Caco-2 (cell line): ENCODE data around the gene PITPNB. TPM values are rescaled to one million over a fixed set of nuclear protein-coding genes. Genes with fewer than 3 reads are reported as not detected.

ENCODE experiments used
- BruUV-seq: library from RNA; stranded (reverse); fragments of 400-500 nt; replicated peaks from 2 replicates; lab custom pipeline; 2021; lab: Mats Ljungman, UMichigan
- CTCF ChIA-PET: fragments of 300-600 bp; sonication (Branson Sonifier 250); formaldehyde crosslinking; loops from one replicate; lab custom pipeline; 2022; ENCODE audit warnings: antibody characterized with exemption; lab: Charles Lee
- POLR2A ChIA-PET: fragments of 300-600 bp; sonication (Branson Sonifier 250); formaldehyde crosslinking; loops from one replicate; lab custom pipeline; 2022; ENCODE audit warnings: antibody characterized with exemption; lab: Charles Lee
- DNase-seq, 2 experiments: peaks; one replicate each; pipeline versions ENCODE4 v3.0.0 to v3.0.0-alpha.2; 2020 to 2022
- H3K27me3 ChIP-seq: replicated peaks from 2 replicates; pipeline ENCODE4 v1.6.0; 2011; ENCODE audit warnings: low read length; ENCODE audit not compliant: control insufficient read depth, insufficient read depth
- H3K36me3 ChIP-seq: 2 replicates; pipeline ENCODE4 v1.5.1; 2011; ENCODE audit warnings: low read length; ENCODE audit not compliant: control insufficient read depth, insufficient read depth
- H3K4me1 ChIP-seq: fragments of 250-450 bp; sonication (Bioruptor Pico); 2 replicates; pipeline ENCODE4 v1.5.1; 2020; ENCODE audit warnings: mild to moderate bottlenecking
- H3K4me3 ChIP-seq: 2 replicates; pipeline ENCODE4 v1.5.1; 2011; ENCODE audit warnings: low read depth, mild to moderate bottlenecking, control low read depth, low read length
- H3K9me3 ChIP-seq: fragments of 250-450 bp; sonication (Bioruptor Pico); 2 replicates; pipeline ENCODE4 v1.5.1; 2020; ENCODE audit warnings: mild to moderate bottlenecking, moderate library complexity
- H3K27ac Mint-ChIP-seq: one replicate; pipeline ENCODE4 v1.8.0; 2022; ENCODE audit warnings: mixed read lengths; ENCODE audit not compliant: unreplicated experiment
- H3K27me3 Mint-ChIP-seq: one replicate; pipeline ENCODE4 v1.8.0; 2022; ENCODE audit warnings: mixed read lengths; ENCODE audit not compliant: insufficient read depth, unreplicated experiment
- H3K36me3 Mint-ChIP-seq: one replicate; pipeline ENCODE4 v1.8.0; 2022; ENCODE audit warnings: mild to moderate bottlenecking, mixed read lengths; ENCODE audit not compliant: insufficient read depth, unreplicated experiment
- H3K4me1 Mint-ChIP-seq: one replicate; pipeline ENCODE4 v1.8.0; 2022; ENCODE audit warnings: low read depth, mixed read lengths; ENCODE audit not compliant: unreplicated experiment
- H3K4me3 Mint-ChIP-seq: one replicate; pipeline ENCODE4 v1.8.0; 2022; ENCODE audit warnings: mild to moderate bottlenecking, moderate library complexity, mixed read lengths; ENCODE audit not compliant: unreplicated experiment
- H3K9me3 Mint-ChIP-seq: one replicate; pipeline ENCODE4 v1.8.0; 2022; ENCODE audit warnings: mixed read lengths; ENCODE audit not compliant: unreplicated experiment
- CTCF ChIP-seq, 2 experiments: fragments of 200-600 bp in 1 of 2; IDR thresholded peaks; 1 replicate in 1 of 2; 2 replicates in 1 of 2; pipeline versions ENCODE4 v1.5.1 to v1.8.0; 2011 to 2022; ENCODE audit warnings: antibody characterized with exemption in 1 of 2, control low read depth in 1 of 2, inconsistent platforms in 1 of 2, low read depth in 1 of 2, low read length in 1 of 2, mild to moderate bottlenecking in 1 of 2, moderate library complexity in 1 of 2; ENCODE audit not compliant: insufficient read depth in 1 of 2, severe bottlenecking in 1 of 2, unreplicated experiment in 1 of 2
- intact Hi-C: fragments of 100-400 bp; cut with micrococcal nuclease; formaldehyde crosslinking; loops from one replicate; pipeline ENCODE4 v1.10.0; 2022; ENCODE audit not compliant: unreplicated experiment
- total RNA-seq: library from RNA; stranded (reverse); gene quantifications from 2 replicates; pipeline ENCODE4 v1.2.3, GENCODE V29; 2022

The PITPNB gene
- total RNA-seq, 1 experiment from 2014 or later: 81.7 TPM

- peaks cover 18% of the 10 kb centered on the region for H3K4me1 Mint-ChIP-seq
- no peaks in the 10 kb centered on the region for H3K27me3 Mint-ChIP-seq
- Histone ChIP-seq H3K9me3 (no peaks in the 10 kb centered on the region), H3K4me1 (peaks cover 26% of the 10 kb centered on the region), H3K4me3 (no peak overlapping the region), H3K27me3 (no peaks in the 10 kb centered on the region), H3K36me3 (peaks cover 2% of the 10 kb centered on the region)
- POLR2A ChIA-PET: no interaction called here
- peaks cover 43% of the 10 kb centered on the region for H3K36me3 Mint-ChIP-seq
- CTCF ChIA-PET: no interaction called here
- DNase-seq: no peak
- H3K4me3 Mint-ChIP-seq: no peak overlapping the region
- TF ChIP-seq CTCF (IDR thresholded peaks at IDR 0.05; ENCODE audit: insufficient read depth in 1 of 2, low read depth in 1 of 2, low read length in 1 of 2, severe bottlenecking in 1 of 2, unreplicated experiment in 1 of 2): no peak
- BruUV-seq: no TSS peak
- no peak overlapping the region for H3K27ac Mint-ChIP-seq
- no peaks in the 10 kb centered on the region for H3K9me3 Mint-ChIP-seq
- intact Hi-C loops: no loop called here
Measured at GRCh38 chr22:27863001-27863400, 56.1 kb downstream of the PITPNB start.

GRCh38 chr22:27859336-27859735 is 59.7 kb downstream of the PITPNB start:
- ChIA-PET CTCF (interaction anchor here (0.6 kb wide), 1 partner anchor 29 kb away, joined by 3 read pairs; no protein-coding TSS in a partner anchor), POLR2A (no interaction called here)
- no TSS peak for BruUV-seq
- Mint-ChIP-seq H3K27me3 (no peaks in the 10 kb centered on the region), H3K36me3 (peaks cover 60% of the 10 kb centered on the region), H3K4me1 (peaks cover 9% of the 10 kb centered on the region), H3K9me3 (no peaks in the 10 kb centered on the region), H3K4me3 (no peak overlapping the region), H3K27ac (peak overlapping the region; percentile 32)
- no peaks in the 10 kb centered on the region for H3K27me3 ChIP-seq
- H3K9me3 ChIP-seq: no peaks in the 10 kb centered on the region
- H3K4me1 ChIP-seq: peaks cover 12% of the 10 kb centered on the region; the same call in 1 of the 2 replicates
- intact Hi-C loops: no loop called here
- peaks cover 3% of the 10 kb centered on the region for H3K36me3 ChIP-seq
- no peak for TF ChIP-seq CTCF (IDR thresholded peaks at IDR 0.05; ENCODE audit: insufficient read depth in 1 of 2, low read depth in 1 of 2, low read length in 1 of 2, severe bottlenecking in 1 of 2, unreplicated experiment in 1 of 2)
- H3K4me3 ChIP-seq: no peak overlapping the region
- no peak for DNase-seq

- no peak for TF ChIP-seq CTCF (IDR thresholded peaks at IDR 0.05; ENCODE audit: insufficient read depth in 1 of 2, low read depth in 1 of 2, low read length in 1 of 2, severe bottlenecking in 1 of 2, unreplicated experiment in 1 of 2)
- Mint-ChIP-seq H3K27me3 (no peaks in the 10 kb centered on the region), H3K9me3 (no peaks in the 10 kb centered on the region), H3K36me3 (peaks cover 67% of the 10 kb centered on the region), H3K4me1 (peaks cover 9% of the 10 kb centered on the region), H3K4me3 (no peak overlapping the region), H3K27ac (no peak overlapping the region)
- ChIA-PET CTCF (no interaction called here), POLR2A (no interaction called here)
- Histone ChIP-seq H3K27me3 (no peaks in the 10 kb centered on the region), H3K36me3 (peaks cover 3% of the 10 kb centered on the region), H3K9me3 (no peaks in the 10 kb centered on the region), H3K4me1 (peaks cover 12% of the 10 kb centered on the region; the same call in 1 of the 2 replicates), H3K4me3 (no peak overlapping the region)
- intact Hi-C loops: no loop called here
- DNase-seq: no peak
- BruUV-seq: no TSS peak
Measured at GRCh38 chr22:27858626-27859025, 60.4 kb downstream of the PITPNB start.
